Natural killer cell (primary cell): ENCODE measurements around the gene CDH13. TPM values are rescaled to one million over a fixed set of nuclear protein-coding genes. Genes with fewer than 3 reads are reported as not detected.

ENCODE experiments used
- ATAC-seq, 3 donors: fragments of 150-1000 bp in 2 of 3; fragments of 200-7000 bp in 1 of 3; cut with Tn5 transposase; 1 replicate in 1 of 3; 2 replicates in 2 of 3; pipeline ENCODE4 v1.10.0; 2021; ENCODE audit warnings: mild to moderate bottlenecking in 2 of 3, moderate library complexity in 2 of 3
- DNase-seq, 2 donors: peaks; one replicate each; pipeline versions ENCODE4 v3.0.0 to v3.0.0-alpha.2; 2013 to 2021; ENCODE audit warnings: mixed read lengths in 1 of 2
- H3K27ac ChIP-seq: one replicate; pipeline ENCODE4 v1.5.1; 2013; ENCODE audit warnings: mild to moderate bottlenecking, low read length
- H3K27me3 ChIP-seq: one replicate; pipeline ENCODE4 v1.6.1; 2013; ENCODE audit warnings: low read length; ENCODE audit not compliant: control insufficient read depth, insufficient read depth
- H3K36me3 ChIP-seq: one replicate; pipeline ENCODE4 v1.6.1; 2013; ENCODE audit warnings: low read length; ENCODE audit not compliant: control insufficient read depth, insufficient read depth
- H3K4me1 ChIP-seq: one replicate; pipeline ENCODE4 v1.6.1; 2013; ENCODE audit warnings: low read length; ENCODE audit not compliant: control insufficient read depth, insufficient read depth
- H3K4me3 ChIP-seq: one replicate; pipeline ENCODE4 v1.5.1; 2013; ENCODE audit warnings: low read length
- H3K9me3 ChIP-seq: one replicate; pipeline ENCODE4 v1.6.1; 2013; ENCODE audit warnings: low read length; ENCODE audit not compliant: control insufficient read depth, insufficient read depth
- H3K27ac Mint-ChIP-seq, 2 donors: one replicate each; pipeline ENCODE4 v1.8.0; 2022; ENCODE audit warnings: mild to moderate bottlenecking in 2 of 2, mixed read lengths in 2 of 2, moderate library complexity in 1 of 2
- H3K27me3 Mint-ChIP-seq, 2 donors: one replicate each; pipeline ENCODE4 v1.8.0; 2022; ENCODE audit warnings: low read depth in 2 of 2, mixed read lengths in 2 of 2
- H3K36me3 Mint-ChIP-seq: one replicate; pipeline ENCODE4 v1.8.0; 2022; ENCODE audit warnings: mixed read lengths
- H3K4me1 Mint-ChIP-seq, 2 donors: one replicate each; pipeline ENCODE4 v1.8.0; 2022; ENCODE audit warnings: mixed read lengths in 2 of 2
- H3K4me3 Mint-ChIP-seq: one replicate; pipeline ENCODE4 v1.8.0; 2022; ENCODE audit warnings: mild to moderate bottlenecking, moderate library complexity, mixed read lengths
- H3K9me3 Mint-ChIP-seq, 2 donors: one replicate each; pipeline ENCODE4 v1.8.0; 2022; ENCODE audit warnings: mixed read lengths in 2 of 2
- CTCF ChIP-seq: fragments of 200-600 bp; IDR thresholded peaks from one replicate; pipeline ENCODE4 v1.8.0; 2022; ENCODE audit warnings: antibody characterized with exemption
- WGBS: methylation state at CpG from one replicate; pipeline ENCODE4 v1.1.7; 2013; ENCODE audit warnings: missing lambda C conversion rate; ENCODE audit not compliant: insufficient coverage; 5-methylcytosine and 5-hydroxymethylcytosine counted together
- intact Hi-C: fragments of 100-400 bp; cut with micrococcal nuclease; formaldehyde crosslinking; loops from one replicate; pipeline ENCODE4 v1.14.2; 2022
- total RNA-seq, 4 donors: library from RNA; stranded (reverse); fragments of 120-200 nt in 1 of 4; gene quantifications; one replicate each; pipeline versions ENCODE4 v1.2.3 to v1.2.4, GENCODE V29; 2013 to 2022

Gene CDH13
- total RNA-seq, 3 donors from 2014 or later (not counting 1 experiment from before 2014, with no cell fraction given), result not detected

DNA sequence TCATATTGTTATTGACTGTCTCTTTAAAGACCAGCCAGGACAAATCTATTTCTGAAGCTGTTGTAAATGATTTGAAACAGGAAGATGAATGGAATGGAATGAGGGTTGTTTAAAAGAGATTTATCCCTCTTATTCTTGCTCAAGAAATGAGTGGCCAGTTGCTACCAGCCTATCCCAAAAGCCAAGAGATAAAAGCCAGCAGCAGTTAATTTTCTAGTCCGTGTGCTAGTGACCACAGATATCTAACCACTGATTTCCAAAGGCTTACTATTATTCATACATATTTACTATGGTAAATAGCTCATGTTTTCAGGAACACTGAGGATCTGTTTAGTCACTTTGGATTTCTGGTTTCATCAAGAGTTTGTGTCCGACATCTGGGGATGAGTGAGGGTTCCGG lies 105.7 kb downstream of the CDH13 start:
- H3K9me3 ChIP-seq, result no peaks in the 10 kb centered on the region
- Mint-ChIP-seq H3K27ac (no peak overlapping the region), H3K27me3 (peaks cover 15 to 30% of the 10 kb centered on the region in 2 donors), H3K4me3 (no peak overlapping the region), H3K9me3 (no peaks in the 10 kb centered on the region), H3K36me3 (no peaks in the 10 kb centered on the region), H3K4me1 (peaks cover 0 to 7% of the 10 kb centered on the region in 2 donors)
- H3K27ac ChIP-seq, result no peak overlapping the region
- H3K4me1 ChIP-seq, result no peaks in the 10 kb centered on the region
- TF ChIP-seq CTCF, result no peak
- 90% methylated on average over 3 of the region's 3 CpGs for WGBS
- no peak overlapping the region for H3K4me3 ChIP-seq
- no peaks in the 10 kb centered on the region for H3K36me3 ChIP-seq
- H3K27me3 ChIP-seq, result no peaks in the 10 kb centered on the region
- DNase-seq, result no peak
- intact Hi-C loops, result no loop called here
- no peak for ATAC-seq

DNA sequence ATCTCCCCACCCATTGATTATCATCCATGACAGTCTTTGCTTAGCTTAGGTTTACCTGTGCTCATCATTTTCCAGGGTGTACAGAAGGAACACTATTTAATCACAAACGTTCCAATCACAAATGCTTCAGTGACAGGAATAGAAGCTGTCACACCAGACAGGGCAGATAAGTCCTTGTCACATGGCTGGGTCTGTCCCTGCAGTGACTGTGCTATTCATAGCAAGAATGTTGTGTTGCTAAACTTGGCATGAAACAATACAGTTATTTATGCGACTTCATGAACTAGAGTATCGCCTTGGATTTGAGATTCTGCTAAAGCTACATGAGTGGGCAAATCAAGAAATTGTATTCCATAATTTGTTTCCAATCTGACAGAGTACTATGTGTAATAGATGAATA lies 108.4 kb downstream of the CDH13 start:
- no peak overlapping the region for H3K27ac ChIP-seq
- peaks cover 6% of the 10 kb centered on the region for H3K27me3 ChIP-seq
- no peaks in the 10 kb centered on the region for H3K4me1 ChIP-seq
- intact Hi-C loops, result no loop called here
- no peak for DNase-seq
- H3K36me3 ChIP-seq, result no peaks in the 10 kb centered on the region
- H3K9me3 ChIP-seq, result no peaks in the 10 kb centered on the region
- Mint-ChIP-seq H3K27ac (no peak overlapping the region), H3K9me3 (no peaks in the 10 kb centered on the region), H3K4me1 (no peaks in the 10 kb centered on the region), H3K27me3 (peaks cover 25 to 38% of the 10 kb centered on the region in 2 donors), H3K4me3 (no peak overlapping the region), H3K36me3 (no peaks in the 10 kb centered on the region)
- no peak for TF ChIP-seq CTCF
- no peak overlapping the region for H3K4me3 ChIP-seq
- WGBS, result 44% methylated on average over 3 of the region's 3 CpGs
- no peak for ATAC-seq

DNA sequence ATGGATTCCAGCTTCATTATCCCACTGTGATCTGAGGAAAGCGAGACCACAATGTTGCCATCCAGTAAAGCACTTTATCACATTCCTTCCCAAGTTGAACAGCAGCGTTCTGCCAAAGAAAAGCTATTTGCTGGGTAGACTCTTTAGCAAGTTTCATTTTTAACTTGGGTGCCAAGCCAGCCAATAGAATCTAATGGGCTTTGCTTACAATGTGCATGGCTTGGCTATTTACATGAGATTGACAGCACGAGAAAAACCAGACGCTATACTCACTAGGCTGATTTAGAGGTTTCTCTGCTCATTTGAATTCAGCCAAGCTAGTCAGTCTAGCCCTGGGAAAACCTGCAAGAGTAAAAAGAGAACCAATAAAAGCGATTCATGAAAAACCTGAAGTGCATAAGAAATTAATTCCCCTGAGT lies 108.9 kb downstream of the CDH13 start:
- DNase-seq (no peak), ATAC-seq (no peak)
- Histone ChIP-seq H3K36me3 (no peaks in the 10 kb centered on the region), H3K27ac (no peak overlapping the region), H3K27me3 (peaks cover 11% of the 10 kb centered on the region), H3K4me3 (no peak overlapping the region), H3K9me3 (no peaks in the 10 kb centered on the region), H3K4me1 (no peaks in the 10 kb centered on the region)
- intact Hi-C loops, result no loop called here
- H3K4me3 Mint-ChIP-seq, result no peak overlapping the region
- H3K9me3 Mint-ChIP-seq, result no peaks in the 10 kb centered on the region
- H3K4me1 Mint-ChIP-seq, result peaks cover under 1 to 1% of the 10 kb centered on the region in 2 donors
- H3K27ac Mint-ChIP-seq, result no peak overlapping the region
- no peaks in the 10 kb centered on the region for H3K36me3 Mint-ChIP-seq
- WGBS, result 76% methylated on average over 5 of the region's 5 CpGs
- no peak for TF ChIP-seq CTCF
- H3K27me3 Mint-ChIP-seq, result peaks cover 25 to 40% of the 10 kb centered on the region in 2 donors

GRCh38 chr16:82736224-82736623 lies 109.5 kb downstream of the CDH13 start:
- H3K4me1 ChIP-seq, result no peaks in the 10 kb centered on the region
- WGBS, result 73% methylated on average over 2 of the region's 2 CpGs
- H3K27ac ChIP-seq, result no peak overlapping the region
- DNase-seq (no peak), ATAC-seq (no peak)
- peaks cover 29 to 45% of the 10 kb centered on the region in 2 donors for H3K27me3 Mint-ChIP-seq
- peaks cover 6 to 7% of the 10 kb centered on the region in 2 donors for H3K4me1 Mint-ChIP-seq
- no peaks in the 10 kb centered on the region for H3K36me3 ChIP-seq
- no peak overlapping the region for H3K27ac Mint-ChIP-seq
- no peak for TF ChIP-seq CTCF
- intact Hi-C loops, result no loop called here
- H3K9me3 ChIP-seq, result no peaks in the 10 kb centered on the region
- H3K4me3 ChIP-seq, result no peak overlapping the region
- no peak overlapping the region for H3K4me3 Mint-ChIP-seq
- H3K9me3 Mint-ChIP-seq, result no peaks in the 10 kb centered on the region
- H3K36me3 Mint-ChIP-seq, result no peaks in the 10 kb centered on the region
- H3K27me3 ChIP-seq, result peaks cover 13% of the 10 kb centered on the region
